ENCODE measurements around the gene PROCA1. TPM values are rescaled to one million over a fixed set of nuclear protein-coding genes. Genes with fewer than 3 reads are reported as not detected.
"Not testable (repeated sequence)": the region's sequence is repeated elsewhere in the genome, so short reads cannot be mapped to it uniquely, and the experiment has no call there.

PROCA1 gene
- total RNA-seq, 6 donors from 2014 or later: 1.2 to 11.5 (median 3.4) TPM

GRCh38 chr17:28738680-28739384, 27.1 kb upstream of the PROCA1 start:
- Histone ChIP-seq H3K4me3 (no peak overlapping the region), H3K27me3 (no peaks in the 10 kb centered on the region), H3K4me1 (peaks cover 6 to 27% (median 16%) of the 10 kb centered on the region in 4 donors), H3K9me3 (no peaks in the 10 kb centered on the region), H3K27ac (no peak overlapping the region), H3K36me3 (no peaks in the 10 kb centered on the region)
- WGBS, 2 donors: 85 to 87% methylated on average over 10 of the region's 10 CpGs
- TF ChIP-seq POLR2AphosphoS5 (IDR thresholded peaks at IDR 0.05) (no peak), EP300 (IDR thresholded peaks at IDR 0.05) (no peak), POLR2A (IDR thresholded peaks at IDR 0.05) (no peak), CTCF (IDR thresholded peaks at IDR 0.05) (no peak)
- ATAC-seq (ENCODE audit: low FRiP score in 2 of 2) (no peak), DNase-seq (no peak)

GRCh38 chr17:28737770-28738679, 26.3 kb upstream of the PROCA1 start:
- ATAC-seq (ENCODE audit: low FRiP score in 2 of 2) (no peak), DNase-seq (peak in 1 of 2 donors; percentile 84)
- TF ChIP-seq POLR2AphosphoS5 (IDR thresholded peaks at IDR 0.05) (no peak), POLR2A (IDR thresholded peaks at IDR 0.05) (no peak), CTCF (IDR thresholded peaks at IDR 0.05) (no peak)
- Histone ChIP-seq H3K4me1 (peaks cover under 1 to 20% (median 11%) of the 10 kb centered on the region in 4 donors), H3K27me3 (no peaks in the 10 kb centered on the region), H3K27ac (no peak overlapping the region), H3K9me3 (no peaks in the 10 kb centered on the region), H3K36me3 (no peaks in the 10 kb centered on the region), H3K4me3 (no peak overlapping the region)
- WGBS, 2 donors: 87 to 95% methylated on average over 9 to 20 of the region's 22 CpGs

DNA sequence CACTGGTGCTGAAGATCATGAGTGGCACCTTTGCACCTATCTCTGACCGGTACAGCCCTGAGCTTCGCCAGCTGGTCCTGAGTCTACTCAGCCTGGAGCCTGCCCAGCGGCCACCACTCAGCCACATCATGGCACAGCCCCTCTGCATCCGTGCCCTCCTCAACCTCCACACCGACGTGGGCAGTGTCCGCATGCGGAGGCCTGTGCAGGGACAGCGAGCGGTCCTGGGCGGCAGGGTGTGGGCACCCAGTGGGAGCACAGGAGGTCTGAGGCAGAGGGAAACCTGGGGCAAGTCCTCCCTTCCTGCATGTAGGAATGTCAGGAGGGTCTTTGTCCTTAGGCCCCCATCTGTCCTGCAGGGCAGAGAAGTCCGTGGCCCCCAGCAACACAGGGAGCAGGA, 25.6 kb upstream of the PROCA1 start:
- H3K36me3 ChIP-seq: no peaks in the 10 kb centered on the region
- no peak overlapping the region for H3K4me3 ChIP-seq
- peak in 1 of 2 donors; percentile 61 for DNase-seq
- no peaks in the 10 kb centered on the region for H3K27me3 ChIP-seq
- TF ChIP-seq CTCF (IDR thresholded peaks at IDR 0.05): no peak
- no peak for TF ChIP-seq POLR2A (IDR thresholded peaks at IDR 0.05)
- 92 to 96% methylated on average over 10 to 12 of the region's 12 CpGs for WGBS, 2 donors
- H3K9me3 ChIP-seq: no peaks in the 10 kb centered on the region
- no peak for ATAC-seq (ENCODE audit: low FRiP score in 2 of 2)
- peaks cover 0 to 13% (median 4%) of the 10 kb centered on the region in 4 donors for H3K4me1 ChIP-seq
- no peak overlapping the region for H3K27ac ChIP-seq

GRCh38 chr17:28735913-28736769, 24.5 kb upstream of the PROCA1 start:
- WGBS, 2 donors: 96 to 97% methylated on average over 7 of the region's 8 CpGs
- ATAC-seq (ENCODE audit: low FRiP score in 2 of 2); H3K27ac ChIP-seq; H3K4me1 ChIP-seq; H3K4me3 ChIP-seq; H3K27me3 ChIP-seq; H3K9me3 ChIP-seq; DNase-seq; H3K36me3 ChIP-seq: not testable (repeated sequence)

DNA sequence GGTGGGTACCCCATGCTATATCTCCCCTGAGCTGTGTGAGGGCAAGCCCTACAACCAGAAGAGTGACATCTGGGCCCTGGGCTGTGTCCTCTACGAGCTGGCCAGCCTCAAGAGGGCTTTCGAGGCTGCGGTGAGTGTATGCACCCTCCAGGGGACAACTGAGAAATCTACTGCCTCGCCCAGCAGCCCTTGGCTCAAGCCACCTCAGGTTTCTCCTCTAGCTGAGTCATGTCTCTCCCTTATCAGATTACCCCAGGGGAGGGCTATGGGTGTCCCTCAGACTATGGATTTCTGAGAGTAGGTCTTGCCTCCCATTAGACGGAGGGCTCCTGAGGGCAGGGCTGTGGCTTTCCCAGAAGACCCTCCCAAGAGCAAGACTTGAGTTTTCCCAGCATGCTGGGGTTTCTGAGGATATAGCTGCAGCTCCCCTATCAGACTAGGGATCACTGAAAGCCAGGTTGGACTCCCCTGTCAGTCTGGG, 23.6 kb upstream of the PROCA1 start:
- no peak overlapping the region for H3K27ac ChIP-seq
- no peak for ATAC-seq (ENCODE audit: low FRiP score in 2 of 2)
- WGBS, 2 donors: 71 to 100% methylated on average over 1 to 5 of the region's 5 CpGs

More for the DNA sequence above, 23.6 kb upstream of the PROCA1 start:
- Histone ChIP-seq H3K4me1 (no peaks in the 10 kb centered on the region), H3K27me3 (no peaks in the 10 kb centered on the region), H3K36me3 (no peaks in the 10 kb centered on the region), H3K4me3 (no peak overlapping the region), H3K9me3 (no peaks in the 10 kb centered on the region)
- no peak for TF ChIP-seq CTCF (IDR thresholded peaks at IDR 0.05)
- TF ChIP-seq POLR2AphosphoS5 (IDR thresholded peaks at IDR 0.05): no peak
- no peak for TF ChIP-seq POLR2A (IDR thresholded peaks at IDR 0.05)
- TF ChIP-seq EP300 (IDR thresholded peaks at IDR 0.05): no peak
- DNase-seq: no peak
